ENCODE measurements around the gene DYSF. TPM values are rescaled to one million over a fixed set of nuclear protein-coding genes. Genes with fewer than 3 reads are reported as not detected.

The DYSF gene
- total RNA-seq, 1 experiment from 2014 or later = 2.2 TPM

- H3K27ac Mint-ChIP-seq (ENCODE audit: unreplicated experiment) = no peak overlapping the region
- no peak for DNase-seq
- 0 out of 2 replicates have a peak, but pooled peaks cover 3% of the 10 kb centered on the region for H3K4me1 ChIP-seq
- ChIA-PET CTCF (interaction anchor here (2.2 kb wide), 1 partner anchor 123 kb away, joined by 5 read pairs; no protein-coding TSS in a partner anchor), POLR2A (no interaction called here)
- no peak overlapping the region for H3K4me3 ChIP-seq (ENCODE audit: low read depth, low read length)
- BruUV-seq (replicated peaks) = no TSS peak
- intact Hi-C loops (cut with micrococcal nuclease; ENCODE audit: unreplicated experiment) = no loop called here
- no peaks in the 10 kb centered on the region for H3K9me3 Mint-ChIP-seq (ENCODE audit: unreplicated experiment)
- H3K27me3 Mint-ChIP-seq (ENCODE audit: insufficient read depth, unreplicated experiment) = no peaks in the 10 kb centered on the region
- TF ChIP-seq CTCF (IDR thresholded peaks at IDR 0.05; ENCODE audit: insufficient read depth in 1 of 2, low read depth in 1 of 2, low read length in 1 of 2, severe bottlenecking in 1 of 2, unreplicated experiment in 1 of 2) = no peak
- peaks cover 7% of the 10 kb centered on the region for H3K4me1 Mint-ChIP-seq (ENCODE audit: low read depth, unreplicated experiment)
- H3K36me3 ChIP-seq (ENCODE audit: control insufficient read depth, insufficient read depth, low read length) = no peaks in the 10 kb centered on the region; the same call in 1 of the 2 replicates
- no peaks in the 10 kb centered on the region for H3K27me3 ChIP-seq (replicated peaks; ENCODE audit: control insufficient read depth, insufficient read depth, low read length)
- no peaks in the 10 kb centered on the region for H3K9me3 ChIP-seq
- H3K4me3 Mint-ChIP-seq (ENCODE audit: unreplicated experiment) = no peak overlapping the region
- H3K36me3 Mint-ChIP-seq (ENCODE audit: insufficient read depth, unreplicated experiment) = peaks cover 51% of the 10 kb centered on the region
Observed at GRCh38 chr2:71422786-71423185, 30.6 kb upstream of the DYSF start.

- no peak overlapping the region for H3K4me3 ChIP-seq (ENCODE audit: low read depth, low read length)
- H3K36me3 Mint-ChIP-seq (ENCODE audit: insufficient read depth, unreplicated experiment) = peaks cover 60% of the 10 kb centered on the region
Observed at GRCh38 chr2:71423817-71424420, 29.4 kb upstream of the DYSF start.

GRCh38 chr2:71426721-71427120, 26.6 kb upstream of the DYSF start:
- BruUV-seq (replicated peaks) = TSS peak; percentile 45
- Histone ChIP-seq H3K4me1 (no peaks in the 10 kb centered on the region), H3K36me3 (ENCODE audit: control insufficient read depth, insufficient read depth, low read length) (peaks cover 4% of the 10 kb centered on the region), H3K9me3 (no peaks in the 10 kb centered on the region), H3K27me3 (replicated peaks; ENCODE audit: control insufficient read depth, insufficient read depth, low read length) (no peaks in the 10 kb centered on the region), H3K4me3 (ENCODE audit: low read depth, low read length) (no peak overlapping the region)
- CTCF ChIA-PET = no interaction called here
- TF ChIP-seq CTCF (IDR thresholded peaks at IDR 0.05; ENCODE audit: insufficient read depth in 1 of 2, low read depth in 1 of 2, low read length in 1 of 2, severe bottlenecking in 1 of 2, unreplicated experiment in 1 of 2) = no peak
- no peak overlapping the region for H3K4me3 Mint-ChIP-seq (ENCODE audit: unreplicated experiment)
- H3K27ac Mint-ChIP-seq (ENCODE audit: unreplicated experiment) = no peak overlapping the region
- H3K27me3 Mint-ChIP-seq (ENCODE audit: insufficient read depth, unreplicated experiment) = no peaks in the 10 kb centered on the region
- peaks cover 7% of the 10 kb centered on the region for H3K4me1 Mint-ChIP-seq (ENCODE audit: low read depth, unreplicated experiment)
- no peak for DNase-seq
- POLR2A ChIA-PET = no interaction called here
- peaks cover 86% of the 10 kb centered on the region for H3K36me3 Mint-ChIP-seq (ENCODE audit: insufficient read depth, unreplicated experiment)
- intact Hi-C loops (cut with micrococcal nuclease; ENCODE audit: unreplicated experiment) = no loop called here
- no peaks in the 10 kb centered on the region for H3K9me3 Mint-ChIP-seq (ENCODE audit: unreplicated experiment)

More at GRCh38 chr2:71423817-71424420, 29.4 kb upstream of the DYSF start:
- H3K36me3 ChIP-seq (ENCODE audit: control insufficient read depth, insufficient read depth, low read length) = no peaks in the 10 kb centered on the region; the same call in 1 of the 2 replicates
- POLR2A ChIA-PET = interaction anchor here (0.7 kb wide), 1 partner anchor 91 kb away, joined by 10 read pairs; no protein-coding TSS in a partner anchor
- Mint-ChIP-seq H3K27ac (ENCODE audit: unreplicated experiment) (no peak overlapping the region), H3K9me3 (ENCODE audit: unreplicated experiment) (no peaks in the 10 kb centered on the region), H3K4me1 (ENCODE audit: low read depth, unreplicated experiment) (peaks cover 7% of the 10 kb centered on the region), H3K4me3 (ENCODE audit: unreplicated experiment) (no peak overlapping the region), H3K27me3 (ENCODE audit: insufficient read depth, unreplicated experiment) (no peaks in the 10 kb centered on the region)
- intact Hi-C loops (cut with micrococcal nuclease; ENCODE audit: unreplicated experiment) = no loop called here
- DNase-seq = no peak
- CTCF ChIA-PET = interaction anchor here (2.2 kb wide), 1 partner anchor 124 kb away, joined by 5 read pairs; no protein-coding TSS in a partner anchor
- BruUV-seq (replicated peaks) = no TSS peak
- TF ChIP-seq CTCF (IDR thresholded peaks at IDR 0.05; ENCODE audit: insufficient read depth in 1 of 2, low read depth in 1 of 2, low read length in 1 of 2, severe bottlenecking in 1 of 2, unreplicated experiment in 1 of 2) = no peak
- no peaks in the 10 kb centered on the region for H3K9me3 ChIP-seq
- H3K4me1 ChIP-seq = no peaks in the 10 kb centered on the region
- H3K27me3 ChIP-seq (replicated peaks; ENCODE audit: control insufficient read depth, insufficient read depth, low read length) = no peaks in the 10 kb centered on the region

Measured in Caco-2 (cell line).